ENCODE results near the gene TMEM52. TPM values are rescaled to one million over a fixed set of nuclear protein-coding genes. Genes with fewer than 3 reads are reported as not detected.
"Not testable (repeated sequence)": the region's sequence is repeated elsewhere in the genome, so short reads cannot be mapped to it uniquely, and the experiment has no call there.

TMEM52 gene
- total RNA-seq, 4 donors from 2014 or later = 2.9 to 6.4 (median 4.1) TPM

DNA sequence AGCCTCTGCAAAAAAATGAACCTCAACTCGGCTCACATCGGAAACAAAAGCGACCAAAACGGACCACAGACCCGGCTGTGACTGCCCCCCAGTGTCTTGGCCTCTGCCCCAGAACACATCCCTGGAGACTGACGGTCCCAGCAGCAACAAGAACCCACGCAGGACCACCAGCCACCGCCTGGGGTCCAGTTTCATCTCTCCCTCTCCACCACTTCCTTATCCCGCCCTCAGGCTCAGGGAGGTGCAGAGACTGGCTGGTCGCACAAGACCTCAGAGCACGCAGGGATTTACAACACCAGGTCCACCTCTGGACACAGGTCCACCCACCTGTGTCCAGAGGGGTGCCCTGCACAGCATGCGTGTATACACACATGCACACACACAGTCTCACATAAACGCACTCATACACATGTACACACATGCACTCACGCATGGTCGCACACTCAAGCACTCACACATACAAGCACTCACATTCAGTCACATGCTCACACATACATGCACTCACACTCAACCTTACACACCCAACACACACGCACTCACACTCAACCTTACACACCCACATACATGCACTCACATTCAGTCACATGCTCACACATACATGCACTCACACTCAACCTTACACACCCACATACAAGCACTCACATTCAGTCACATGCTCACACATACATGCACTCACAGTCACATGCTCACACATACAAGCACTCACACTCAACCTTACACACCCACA is 18.6 kb upstream of the TMEM52 start:
- no peak overlapping the region for H3K4me3 ChIP-seq (ENCODE audit: low read depth, poor library complexity, severe bottlenecking)
- TF ChIP-seq CTCF (IDR thresholded peaks at IDR 0.05) = no peak
- no peak for TF ChIP-seq POLR2A (IDR thresholded peaks at IDR 0.05)
- 60 to 74% methylated on average over 10 to 16 of the region's 16 CpGs for whole genome bisulfite sequencing, 2 donors
- intact Hi-C loops (cut with DNase I; ENCODE audit: low total_unique reads) = no loop called here
- DNase-seq (ENCODE audit: low spot score in 2 of 2) = no peak

GRCh38 chr1:1937061-1937460 is 18.0 kb upstream of the TMEM52 start:
- 63 to 65% methylated on average over 15 of the region's 15 CpGs for WGBS, 2 donors
- intact Hi-C loops (cut with DNase I; ENCODE audit: low total_unique reads) = no loop called here
- TF ChIP-seq POLR2A (IDR thresholded peaks at IDR 0.05) = no peak
- no peak for TF ChIP-seq CTCF (IDR thresholded peaks at IDR 0.05)
- H3K4me3 ChIP-seq (ENCODE audit: low read depth, poor library complexity, severe bottlenecking) = no peak overlapping the region
- no peak for DNase-seq (ENCODE audit: low spot score in 2 of 2)

- intact Hi-C loops (cut with DNase I; ENCODE audit: low total_unique reads); H3K4me3 ChIP-seq (ENCODE audit: low read depth, poor library complexity, severe bottlenecking); DNase-seq (ENCODE audit: low spot score in 2 of 2): not testable (repeated sequence)
- 80 to 83% methylated on average over 4 to 5 of the region's 21 CpGs for WGBS, 2 donors
Measured at GRCh38 chr1:1934848-1935247, 15.8 kb upstream of the TMEM52 start.

GRCh38 chr1:1929639-1930545 is 10.8 kb upstream of the TMEM52 start:
- TF ChIP-seq CTCF (IDR thresholded peaks at IDR 0.05) = no peak
- no peak for TF ChIP-seq POLR2A (IDR thresholded peaks at IDR 0.05)
- intact Hi-C loops (cut with DNase I; ENCODE audit: low total_unique reads) = no loop called here
- 81 to 83% methylated on average over 29 to 30 of the region's 38 CpGs for WGBS, 2 donors
- H3K4me3 ChIP-seq (ENCODE audit: low read depth, poor library complexity, severe bottlenecking) = no peak overlapping the region
- no peak for DNase-seq (ENCODE audit: low spot score in 2 of 2)

DNA sequence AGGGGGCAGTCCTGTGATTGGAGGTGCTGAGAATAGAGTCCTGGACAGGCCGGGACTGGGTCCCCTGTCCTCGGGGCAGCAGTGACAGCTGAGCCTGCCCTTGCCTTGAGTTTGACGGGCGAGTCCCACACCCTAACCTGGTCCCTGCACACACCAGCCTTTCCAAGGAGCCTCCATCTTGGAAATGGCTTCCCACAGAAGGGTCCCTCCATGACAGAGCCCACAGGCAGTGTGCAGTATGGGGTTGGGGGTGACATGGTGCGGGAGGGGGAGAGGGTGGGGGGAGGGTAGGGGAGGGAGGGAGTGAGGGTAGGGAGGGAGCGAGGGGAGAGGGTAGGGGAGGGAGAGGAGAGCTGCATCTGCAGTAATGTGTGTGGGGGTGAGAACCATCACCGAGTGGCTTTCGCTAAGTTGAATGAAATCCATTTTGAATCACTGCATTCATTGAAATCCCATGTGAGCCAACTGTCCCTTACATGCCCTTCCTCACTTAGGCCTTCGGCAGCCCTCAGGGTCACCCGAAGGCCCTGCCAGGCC is 10.1 kb upstream of the TMEM52 start:
- intact Hi-C loops (cut with DNase I; ENCODE audit: low total_unique reads) = no loop called here
- DNase-seq (ENCODE audit: low spot score in 2 of 2) = no peak
- no peak for TF ChIP-seq POLR2A (IDR thresholded peaks at IDR 0.05)
- no peak overlapping the region for H3K4me3 ChIP-seq (ENCODE audit: low read depth, poor library complexity, severe bottlenecking)
- WGBS, 2 donors = 59 to 69% methylated on average over 8 to 9 of the region's 10 CpGs

GRCh38 chr1:1928231-1929101 is 9.4 kb upstream of the TMEM52 start:
- TF ChIP-seq CTCF (IDR thresholded peaks at IDR 0.05) = no peak
- TF ChIP-seq POLR2A (IDR thresholded peaks at IDR 0.05) = no peak
- intact Hi-C loops (cut with DNase I; ENCODE audit: low total_unique reads) = no loop called here
- no peak overlapping the region for H3K4me3 ChIP-seq (ENCODE audit: low read depth, poor library complexity, severe bottlenecking)
- 54 to 59% methylated on average over 33 of the region's 34 CpGs for WGBS, 2 donors
- no peak for DNase-seq (ENCODE audit: low spot score in 2 of 2)
